GM18870 (cell line): Measurements from ENCODE around the gene APBB2.
A peak's percentile ranks its signal among the peaks of the same experiment; 100 is the strongest.

ENCODE experiments used
- ATAC-seq: cut with Tn5 transposase; IDR thresholded peaks from one replicate; pipeline ENCODE4 v1.9.1; 2021; ENCODE audit warnings: moderate library complexity; ENCODE audit not compliant: unreplicated experiment

APBB2 gene

GRCh38 chr4:41216294-41217019 is 2.1 kb upstream of the APBB2 start:
- ATAC-seq = no peak

GRCh38 chr4:41215969-41216293 is 1.6 kb upstream of the APBB2 start:
- no peak for ATAC-seq

- ATAC-seq = no peak
Measured at GRCh38 chr4:41215155-41215554, 813 bp upstream of the APBB2 start.

- ATAC-seq = peak; percentile 5
Measured at GRCh38 chr4:41214825-41215146, 444 bp upstream of the APBB2 start.

- ATAC-seq = peak; percentile 1
Measured at GRCh38 chr4:41213625-41214135, 662 bp downstream of the APBB2 start.

- peak; percentile 27 for ATAC-seq
Measured at GRCh38 chr4:41212616-41213203, 1.6 kb downstream of the APBB2 start.

- no peak for ATAC-seq
Measured at GRCh38 chr4:41211951-41212615, 2.3 kb downstream of the APBB2 start.

- no peak for ATAC-seq
Measured at GRCh38 chr4:41209901-41210300, 4.4 kb downstream of the APBB2 start.

GRCh38 chr4:41209187-41209586 is 5.2 kb downstream of the APBB2 start:
- no peak for ATAC-seq

- ATAC-seq = no peak
Measured at GRCh38 chr4:41207291-41207831, 7.0 kb downstream of the APBB2 start.

GRCh38 chr4:41205854-41206460 is 8.4 kb downstream of the APBB2 start:
- ATAC-seq = no peak

GRCh38 chr4:41205130-41205529 is 9.2 kb downstream of the APBB2 start:
- ATAC-seq = no peak

GRCh38 chr4:41204400-41204978 is 9.9 kb downstream of the APBB2 start:
- no peak for ATAC-seq

GRCh38 chr4:41203841-41204240 is 10.5 kb downstream of the APBB2 start:
- ATAC-seq = no peak

GRCh38 chr4:41202820-41203568 is 11.3 kb downstream of the APBB2 start:
- ATAC-seq = no peak

- ATAC-seq = no peak
Measured at GRCh38 chr4:41202356-41202755, 12.0 kb downstream of the APBB2 start.

- ATAC-seq = no peak
Measured at GRCh38 chr4:41200486-41201017, 13.8 kb downstream of the APBB2 start.

- no peak for ATAC-seq
Measured at GRCh38 chr4:41199788-41200187, 14.6 kb downstream of the APBB2 start.

GRCh38 chr4:41197996-41198395 is 16.3 kb downstream of the APBB2 start:
- no peak for ATAC-seq

- no peak for ATAC-seq
Measured at GRCh38 chr4:41197495-41197894, 16.8 kb downstream of the APBB2 start.
